Mucosa of descending colon (tissue), 3 donors: ENCODE data around the gene CMKLR1. TPM values are rescaled to one million over a fixed set of nuclear protein-coding genes. Genes with fewer than 3 reads are reported as not detected.

Experiments
- ATAC-seq: fragments of 200-7000 bp; cut with Tn5 transposase; one replicate; pipeline ENCODE4 v1.9.1; 2020; ENCODE audit warnings: mild to moderate bottlenecking, moderate library complexity
- DNase-seq, 3 donors: peaks; one replicate each; pipeline ENCODE4 v3.0.0-alpha.2; 2020
- H3K36me3 ChIP-seq: fragments of 200-600 bp; one replicate; pipeline ENCODE4 v1.8.0; 2021; ENCODE audit warnings: low read depth, mild to moderate bottlenecking
- H3K4me1 ChIP-seq: fragments of 200-600 bp; one replicate; pipeline ENCODE4 v1.8.0; 2021; ENCODE audit warnings: low read depth, mild to moderate bottlenecking
- H3K4me3 ChIP-seq: fragments of 200-600 bp; one replicate; pipeline ENCODE4 v1.8.0; 2021; ENCODE audit warnings: mild to moderate bottlenecking
- H3K9me3 ChIP-seq: fragments of 200-600 bp; one replicate; pipeline ENCODE4 v1.8.0; 2021; ENCODE audit warnings: mild to moderate bottlenecking
- CTCF ChIP-seq: fragments of 200-600 bp; IDR thresholded peaks from one replicate; pipeline ENCODE4 v1.8.0; 2022; ENCODE audit warnings: antibody characterized with exemption, mild to moderate bottlenecking
- intact Hi-C, 2 donors: fragments of 100-400 bp; cut with DNase I in 1 of 2; cut with micrococcal nuclease in 1 of 2; formaldehyde crosslinking; loops; one replicate each; pipeline versions ENCODE4 v1.11.0 to v1.11.1; 2022; cut with DNase I, micrococcal nuclease
- total RNA-seq, 3 donors: library from RNA; stranded (reverse); fragmentation: NEBNext Ultra II Directional in 2 of 3; extraction: Animal tissue kit (Norgen Biotek cat#: 25700) in 2 of 3; gene quantifications; one replicate each; pipeline versions ENCODE4 v1.2.1 to v1.2.4, GENCODE V29; 2021 to 2023
- donor health status: DM: no; HTN: no; CAD: no; lungs with moderate emphysema.
- donor health status: DM: no; HTN: no; CAD: no.
- donor health status: DM: no; HTN: yes; CAD: no.

Gene CMKLR1
- total RNA-seq, 3 donors from 2014 or later: 4.4 to 15.7 (median 10.8) TPM

DNA sequence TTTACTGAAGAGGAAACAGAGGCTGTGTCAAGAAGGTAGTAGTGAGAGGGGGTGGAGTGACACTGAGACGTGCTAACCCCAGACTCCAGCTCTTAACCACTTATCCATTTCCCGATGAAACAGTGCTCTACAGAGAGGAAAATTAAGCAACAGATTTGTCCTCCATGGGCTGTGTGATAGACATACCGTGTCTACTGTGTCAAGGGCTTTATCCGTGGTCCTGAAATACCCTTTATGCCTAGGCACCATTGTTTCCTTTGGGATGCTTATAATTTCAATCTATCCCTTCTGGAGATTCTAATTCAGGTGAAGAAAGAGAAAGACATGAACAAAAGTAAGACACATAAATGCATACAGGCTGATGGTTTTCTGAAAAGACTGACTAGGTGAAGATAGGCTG is 71.7 kb downstream of the CMKLR1 start:
- Histone ChIP-seq H3K4me3 (no peak overlapping the region), H3K4me1 (no peaks in the 10 kb centered on the region), H3K36me3 (no peaks in the 10 kb centered on the region), H3K9me3 (no peaks in the 10 kb centered on the region)
- TF ChIP-seq CTCF: no peak
- no peak for DNase-seq
- intact Hi-C loops: no loop called here
- no peak for ATAC-seq

GRCh38 chr12:108266131-108266530 is 73.0 kb downstream of the CMKLR1 start:
- ATAC-seq (no peak), DNase-seq (no peak)
- H3K36me3 ChIP-seq: no peaks in the 10 kb centered on the region
- H3K4me1 ChIP-seq: no peaks in the 10 kb centered on the region
- TF ChIP-seq CTCF: no peak
- peaks cover 4% of the 10 kb centered on the region for H3K9me3 ChIP-seq
- H3K4me3 ChIP-seq: no peak overlapping the region
- intact Hi-C loops: no loop called here

GRCh38 chr12:108265505-108265904 is 73.6 kb downstream of the CMKLR1 start:
- no peak for TF ChIP-seq CTCF
- Histone ChIP-seq H3K9me3 (peaks cover 10% of the 10 kb centered on the region), H3K4me3 (no peak overlapping the region), H3K36me3 (no peaks in the 10 kb centered on the region), H3K4me1 (no peaks in the 10 kb centered on the region)
- intact Hi-C loops: no loop called here
- ATAC-seq: no peak
- DNase-seq: no peak

DNA sequence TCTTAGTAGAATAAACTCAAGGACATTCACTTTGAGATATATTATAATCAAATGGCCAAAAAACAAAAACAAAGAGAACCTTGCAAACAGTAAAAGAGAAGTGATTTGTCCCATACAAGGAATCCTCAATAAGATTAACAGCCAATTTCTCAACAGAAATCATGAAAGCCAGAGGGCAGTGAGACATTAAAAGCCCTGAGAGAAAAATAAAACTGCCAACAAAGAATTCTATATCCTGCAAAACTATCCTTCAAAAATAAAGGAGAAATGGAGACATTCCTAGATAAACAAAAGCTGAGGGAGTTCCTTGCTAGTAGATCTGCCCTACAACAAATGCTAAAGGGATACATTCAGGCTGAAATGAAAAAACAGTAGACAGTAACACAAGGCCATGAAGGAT is 78.1 kb downstream of the CMKLR1 start:
- H3K4me1 ChIP-seq: no peaks in the 10 kb centered on the region

DNA sequence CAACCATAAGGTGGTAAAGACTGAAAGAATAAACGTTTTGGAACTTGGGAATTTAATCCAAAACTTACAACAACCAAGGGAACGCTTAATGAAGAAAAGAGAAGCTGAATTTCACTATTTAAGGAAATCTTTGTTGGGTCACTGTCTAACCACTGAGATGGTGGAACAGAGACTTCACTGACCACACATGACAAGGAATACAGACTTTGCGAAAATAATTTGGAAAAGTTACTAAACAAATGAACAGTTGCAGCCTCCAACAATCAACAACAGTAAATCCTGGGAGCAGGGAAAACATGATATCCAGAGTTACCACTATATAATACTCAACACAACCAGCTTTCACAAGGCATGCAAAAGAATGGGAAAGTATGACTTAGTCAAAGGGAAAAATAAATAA is 79.1 kb downstream of the CMKLR1 start:
- H3K4me3 ChIP-seq: no peak overlapping the region
- intact Hi-C loops: no loop called here
- no peak for TF ChIP-seq CTCF
- DNase-seq (no peak), ATAC-seq (no peak)
- H3K4me1 ChIP-seq: no peaks in the 10 kb centered on the region
- peaks cover 17% of the 10 kb centered on the region for H3K9me3 ChIP-seq
- H3K36me3 ChIP-seq: no peaks in the 10 kb centered on the region

More for the DNA sequence above, 78.1 kb downstream of the CMKLR1 start:
- peaks cover 17% of the 10 kb centered on the region for H3K9me3 ChIP-seq
- intact Hi-C loops: no loop called here
- no peaks in the 10 kb centered on the region for H3K36me3 ChIP-seq
- DNase-seq (no peak), ATAC-seq (no peak)
- H3K4me3 ChIP-seq: no peak overlapping the region
- TF ChIP-seq CTCF: no peak

GRCh38 chr12:108257610-108258106 is 81.5 kb downstream of the CMKLR1 start:
- peaks cover 17% of the 10 kb centered on the region for H3K9me3 ChIP-seq
- TF ChIP-seq CTCF: no peak
- DNase-seq (no peak), ATAC-seq (no peak)
- no peak overlapping the region for H3K4me3 ChIP-seq
- no peaks in the 10 kb centered on the region for H3K4me1 ChIP-seq
- H3K36me3 ChIP-seq: no peaks in the 10 kb centered on the region
- intact Hi-C loops: no loop called here
